Spleen (tissue), 7 donors: ENCODE measurements around the gene IDH2.

Source experiments
- POLR2A ChIP-seq, 3 donors: fragments of 450-650 bp; IDR thresholded peaks; one replicate each; pipeline ENCODE4 v1.5.1; 2017; ENCODE audit warnings: antibody characterized with exemption in 3 of 3, mild to moderate bottlenecking in 1 of 3
- POLR2AphosphoS5 ChIP-seq, 3 donors: sonication (generic); formaldehyde crosslinking; IDR thresholded peaks; one replicate each; pipeline ENCODE4 v1.5.1; 2017; ENCODE audit warnings: antibody characterized with exemption in 3 of 3
- TF ChIP-seq, protein P1 (sequence below), 11 experiments: fragments of 200-600 bp in 7 of 11; fragments of 450-650 bp in 4 of 11; sonication (generic) in 4 of 11; IDR thresholded peaks in 8 of 11; conservative IDR thresholded peaks in 3 of 11; 1 replicate in 7 of 11; 2 replicates in 4 of 11; pipeline versions ENCODE4 v1.4.0 to v1.8.0; 2016 to 2021; ENCODE audit warnings: antibody characterized with exemption in 11 of 11, inconsistent platforms in 4 of 11, mild to moderate bottlenecking in 1 of 11
- donor health status: DM: no; HTN: no; CAD: no; lungs with moderate emphysema.
- donor health status: DM: no; HTN: no; CAD: no.
- donor health status: DM: no; HTN: no; CAD: no.

DNA sequence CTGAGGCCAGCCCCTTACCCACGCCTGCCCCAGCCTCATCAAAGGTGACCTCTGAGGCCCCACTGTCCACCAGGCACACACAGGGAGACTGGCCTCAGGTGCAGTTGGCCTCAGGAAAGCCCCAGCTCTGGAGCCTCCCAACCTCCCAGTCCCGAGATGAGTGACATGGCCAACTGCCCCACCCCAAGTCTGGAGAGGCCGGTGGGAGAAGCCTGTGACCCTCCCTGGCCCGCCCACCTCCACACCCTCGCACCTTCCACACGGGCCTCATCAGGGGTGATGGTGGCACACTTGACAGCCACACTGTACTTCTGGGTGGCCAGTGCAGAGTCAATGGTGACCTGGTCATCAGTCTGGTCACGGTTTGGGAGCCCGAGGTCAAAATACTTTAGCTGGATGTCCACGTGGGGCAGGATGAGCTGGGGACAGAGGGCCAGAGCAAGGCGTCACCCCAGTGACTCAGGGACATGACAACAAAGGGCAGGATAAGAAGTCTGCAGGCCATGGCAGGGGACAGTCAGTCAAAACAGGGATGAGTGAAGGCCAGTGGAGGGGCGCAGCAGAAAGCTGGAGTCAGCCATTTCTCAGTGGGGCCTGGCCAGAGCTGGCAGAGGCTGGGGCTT, 11.9 kb downstream of the IDH2 start:
- TF ChIP-seq, protein P1, sequence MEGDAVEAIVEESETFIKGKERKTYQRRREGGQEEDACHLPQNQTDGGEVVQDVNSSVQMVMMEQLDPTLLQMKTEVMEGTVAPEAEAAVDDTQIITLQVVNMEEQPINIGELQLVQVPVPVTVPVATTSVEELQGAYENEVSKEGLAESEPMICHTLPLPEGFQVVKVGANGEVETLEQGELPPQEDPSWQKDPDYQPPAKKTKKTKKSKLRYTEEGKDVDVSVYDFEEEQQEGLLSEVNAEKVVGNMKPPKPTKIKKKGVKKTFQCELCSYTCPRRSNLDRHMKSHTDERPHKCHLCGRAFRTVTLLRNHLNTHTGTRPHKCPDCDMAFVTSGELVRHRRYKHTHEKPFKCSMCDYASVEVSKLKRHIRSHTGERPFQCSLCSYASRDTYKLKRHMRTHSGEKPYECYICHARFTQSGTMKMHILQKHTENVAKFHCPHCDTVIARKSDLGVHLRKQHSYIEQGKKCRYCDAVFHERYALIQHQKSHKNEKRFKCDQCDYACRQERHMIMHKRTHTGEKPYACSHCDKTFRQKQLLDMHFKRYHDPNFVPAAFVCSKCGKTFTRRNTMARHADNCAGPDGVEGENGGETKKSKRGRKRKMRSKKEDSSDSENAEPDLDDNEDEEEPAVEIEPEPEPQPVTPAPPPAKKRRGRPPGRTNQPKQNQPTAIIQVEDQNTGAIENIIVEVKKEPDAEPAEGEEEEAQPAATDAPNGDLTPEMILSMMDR (IDR thresholded peaks at IDR 0.05 in 8 of 11, conservative IDR thresholded peaks at IDR 0.05 in 3 of 11): no peak
- no peak for TF ChIP-seq POLR2A (IDR thresholded peaks at IDR 0.05)
- no peak for TF ChIP-seq POLR2AphosphoS5 (IDR thresholded peaks at IDR 0.05)
